ENCODE results near the gene GPX2.

GRCh38 chr14:64944041-64944440, 1.5 kb upstream of the GPX2 start:
- TF ChIP-seq CREB1 (IDR thresholded peaks at IDR 0.05; ENCODE audit: low read depth) (no peak), EP300 (IDR thresholded peaks at IDR 0.05; ENCODE audit: borderline replicate concordance) (no peak), MAX (IDR thresholded peaks at IDR 0.05) (no peak), CEBPB (IDR thresholded peaks at IDR 0.05) (no peak), REST (IDR thresholded peaks at IDR 0.05; ENCODE audit: low read depth) (no peak), TAF1 (IDR thresholded peaks at IDR 0.05; ENCODE audit: low read depth) (no peak), RAD21 (IDR thresholded peaks at IDR 0.05; ENCODE audit: low read depth) (no peak), USF1 (IDR thresholded peaks at IDR 0.05) (no peak), TCF12 (IDR thresholded peaks at IDR 0.05; ENCODE audit: low read depth) (no peak), EGR1 (IDR thresholded peaks at IDR 0.05) (no peak), YY1 (IDR thresholded peaks at IDR 0.05; ENCODE audit: low read depth) (no peak), NFIC (IDR thresholded peaks at IDR 0.05) (no peak), FOXM1 (IDR thresholded peaks at IDR 0.05; ENCODE audit: borderline replicate concordance, low read depth) (no peak)

Data from Ishikawa (cell line).